Femur (tissue), 1 donor: ENCODE measurements around the gene ATP6V0E1.
"Not testable (repeated sequence)": the region's sequence is repeated elsewhere in the genome, so short reads cannot be mapped to it uniquely, and the experiment has no call there.

ENCODE experiments used
- DNase-seq: peaks from one replicate; pipeline ENCODE4 v3.0.0-alpha.2; 2017

The ATP6V0E1 gene

DNA sequence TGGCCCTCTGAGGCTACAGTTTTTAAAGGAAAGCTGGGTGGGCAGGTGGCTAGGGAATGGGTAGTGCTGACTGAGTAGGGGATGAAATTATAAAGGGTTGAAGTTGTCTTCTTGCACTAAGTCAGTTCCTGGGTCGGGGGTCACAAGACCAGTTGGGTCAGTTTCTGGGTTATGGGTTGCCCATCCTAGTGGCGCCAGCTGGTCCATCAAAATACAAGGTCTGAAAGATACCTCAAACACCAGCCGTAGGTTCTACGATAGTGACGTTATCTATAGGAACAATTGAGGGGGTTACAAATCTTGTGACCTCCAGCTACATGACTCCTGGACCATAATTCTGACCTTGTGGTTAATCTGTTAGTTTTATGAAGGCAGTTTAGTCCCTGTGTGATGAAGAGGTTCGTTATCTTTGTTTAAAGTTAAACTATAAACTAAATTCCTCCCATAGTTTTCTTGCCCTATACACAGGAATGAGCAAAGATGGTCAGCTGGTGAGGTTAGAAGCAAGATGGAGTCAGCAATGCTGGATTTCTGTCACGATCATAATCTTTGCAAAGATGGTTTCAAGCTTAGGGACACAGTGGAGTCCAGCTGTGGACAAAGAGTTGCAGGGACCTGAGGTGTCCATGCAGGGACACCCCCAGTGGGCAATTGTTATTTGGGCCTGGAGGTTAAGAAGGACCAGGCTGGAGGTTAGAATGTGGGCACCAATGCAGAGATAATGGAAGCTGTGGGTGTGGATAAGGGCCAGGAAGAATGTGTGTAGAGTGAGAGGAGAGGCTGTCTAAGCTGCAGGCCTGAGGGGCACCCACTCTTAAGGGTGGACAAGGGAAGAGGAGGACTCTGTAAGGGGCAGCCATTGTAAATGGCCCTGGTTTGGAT is 58.6 kb downstream of the ATP6V0E1 start:
- no peak for DNase-seq

DNA sequence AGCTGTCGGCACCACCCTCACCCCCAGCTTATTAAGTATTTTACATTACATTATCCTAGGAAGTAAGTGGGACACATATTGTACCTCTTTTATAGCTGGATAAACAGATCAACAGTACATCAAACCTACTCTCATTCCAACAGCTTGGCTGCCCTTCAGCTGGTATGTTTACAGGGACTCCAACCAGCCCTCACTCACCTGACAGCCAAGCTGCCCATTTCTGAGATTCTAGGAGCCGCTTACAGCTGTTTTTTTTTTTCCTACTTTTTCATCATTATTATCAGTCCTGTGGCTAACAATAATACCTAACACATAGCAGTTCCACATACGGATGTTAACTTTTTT is 59.2 kb downstream of the ATP6V0E1 start:
- DNase-seq, result no peak

DNA sequence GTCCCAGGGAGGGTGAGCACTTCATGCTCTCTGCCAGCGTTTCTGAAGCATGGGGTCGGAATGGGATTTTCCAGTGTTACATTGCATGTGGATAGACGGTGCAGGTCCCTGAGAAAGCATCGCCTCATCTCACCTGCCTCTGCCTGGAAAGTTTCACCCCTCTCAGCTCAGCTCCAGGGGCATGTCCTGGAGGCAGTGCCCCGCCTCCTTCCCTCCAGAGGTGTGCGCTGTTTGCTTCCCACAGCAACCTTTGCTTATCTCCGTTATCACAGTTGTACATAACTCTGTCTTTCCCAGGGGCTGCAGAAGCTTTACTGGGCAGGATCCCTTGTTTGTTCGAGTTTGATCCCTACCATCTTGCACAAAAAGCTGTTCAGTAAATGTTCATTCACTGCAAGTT is 61.9 kb downstream of the ATP6V0E1 start:
- DNase-seq, result no peak

DNA sequence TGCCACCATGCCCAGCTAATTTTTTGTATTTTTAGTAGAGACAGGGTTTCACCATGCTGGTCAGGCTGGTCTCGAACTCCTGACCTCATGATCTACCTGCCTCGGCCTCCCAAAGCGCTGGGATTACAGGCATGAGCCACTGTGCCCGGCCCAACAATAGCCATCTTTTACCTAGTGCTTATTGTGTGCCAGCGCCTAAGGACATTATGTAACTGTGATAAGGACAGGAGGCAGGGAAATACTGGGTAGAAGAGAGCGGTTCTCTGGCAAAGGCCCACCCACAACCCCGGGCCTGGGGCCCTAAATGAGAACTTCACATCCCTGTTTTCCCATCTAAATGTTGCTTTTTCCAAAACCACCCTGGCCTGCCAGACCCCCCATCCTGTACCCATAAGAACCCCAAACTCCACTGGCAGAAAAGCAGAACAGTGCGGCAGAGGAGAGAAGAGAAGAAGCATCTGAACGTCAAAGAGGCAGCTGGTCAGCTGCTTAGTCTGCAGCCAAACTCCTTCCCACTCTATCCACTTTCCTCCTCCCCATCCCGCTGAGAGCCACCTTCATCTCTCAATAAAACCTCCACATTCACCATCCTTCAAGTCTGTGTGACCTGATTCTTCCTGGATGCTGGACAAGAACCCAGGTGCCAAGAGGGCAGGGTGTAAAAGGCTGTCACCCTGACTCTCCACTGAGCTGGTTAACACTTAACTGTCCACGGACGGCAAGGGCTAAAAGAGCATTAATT is 63.7 kb downstream of the ATP6V0E1 start:
- DNase-seq, result not testable (repeated sequence)

DNA sequence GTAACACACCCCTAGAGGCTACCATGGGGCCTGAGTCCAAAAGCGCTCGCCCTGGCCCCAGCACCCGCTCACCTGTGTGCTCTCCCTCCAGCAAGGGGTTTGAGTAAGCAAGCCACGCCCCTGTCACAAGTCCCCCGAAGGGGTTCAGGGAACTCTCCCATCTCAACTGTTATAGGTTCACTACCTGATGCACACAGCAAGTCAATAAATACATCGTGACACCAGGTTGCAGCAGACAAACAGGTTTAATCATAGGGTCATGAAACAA is 64.2 kb downstream of the ATP6V0E1 start:
- no peak for DNase-seq

DNA sequence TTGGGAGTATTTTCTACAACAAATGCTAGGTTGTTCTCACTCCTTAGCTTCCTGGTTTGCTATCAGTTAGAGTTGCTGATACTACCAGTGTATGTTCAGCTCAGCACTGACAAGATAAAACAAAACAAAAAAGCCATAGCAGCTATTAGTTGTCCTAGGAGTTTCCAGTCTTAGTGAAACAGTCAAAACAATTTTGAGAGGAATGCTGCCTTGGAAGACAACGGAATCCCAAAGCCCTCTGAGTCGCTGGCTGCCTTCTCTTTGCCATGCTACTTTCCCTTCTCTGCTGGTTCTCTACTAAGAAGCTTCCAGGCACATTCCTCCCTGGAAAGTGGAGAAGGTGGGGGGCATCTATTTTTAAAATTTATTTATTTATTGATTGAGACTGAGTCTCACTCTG is 67.2 kb downstream of the ATP6V0E1 start:
- DNase-seq, result no peak

DNA sequence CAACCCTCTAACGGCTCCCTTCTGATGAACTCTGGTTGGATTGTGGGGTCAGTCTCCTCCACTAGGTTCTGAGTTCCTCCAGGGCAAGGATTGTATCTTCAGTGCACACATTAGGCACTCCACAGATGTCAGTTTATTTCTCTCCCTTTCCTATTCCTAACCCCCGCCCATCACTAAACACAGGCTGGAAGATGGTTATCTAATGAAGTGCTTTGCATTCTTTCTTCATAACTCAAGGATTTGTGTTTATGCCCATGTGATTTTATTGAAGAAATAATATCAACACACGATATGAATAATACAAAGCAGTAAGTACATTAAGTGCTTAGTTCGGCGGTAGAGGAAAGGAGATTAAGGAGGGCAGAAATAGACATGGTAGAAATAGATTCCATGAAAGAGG is 68.2 kb downstream of the ATP6V0E1 start:
- DNase-seq, result no peak

DNA sequence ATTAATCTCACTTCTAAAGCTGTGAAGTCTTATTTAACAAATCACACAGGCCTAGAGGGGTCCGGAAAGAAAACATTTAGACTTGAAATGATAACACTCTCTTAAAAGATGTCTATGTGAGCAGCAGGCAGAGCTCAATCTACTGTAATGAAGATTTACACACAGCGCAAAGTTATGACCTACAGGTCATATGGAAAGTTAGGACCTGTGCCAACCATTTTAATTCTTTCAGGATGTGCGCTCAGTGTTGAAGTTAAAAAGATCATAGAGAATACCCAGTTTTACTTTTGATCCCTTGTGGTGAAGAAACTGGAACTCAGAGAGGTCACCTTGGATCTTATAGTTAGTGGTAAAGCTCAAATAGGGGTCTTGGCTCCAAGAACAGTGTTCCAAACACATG is 69.5 kb downstream of the ATP6V0E1 start:
- no peak for DNase-seq

DNA sequence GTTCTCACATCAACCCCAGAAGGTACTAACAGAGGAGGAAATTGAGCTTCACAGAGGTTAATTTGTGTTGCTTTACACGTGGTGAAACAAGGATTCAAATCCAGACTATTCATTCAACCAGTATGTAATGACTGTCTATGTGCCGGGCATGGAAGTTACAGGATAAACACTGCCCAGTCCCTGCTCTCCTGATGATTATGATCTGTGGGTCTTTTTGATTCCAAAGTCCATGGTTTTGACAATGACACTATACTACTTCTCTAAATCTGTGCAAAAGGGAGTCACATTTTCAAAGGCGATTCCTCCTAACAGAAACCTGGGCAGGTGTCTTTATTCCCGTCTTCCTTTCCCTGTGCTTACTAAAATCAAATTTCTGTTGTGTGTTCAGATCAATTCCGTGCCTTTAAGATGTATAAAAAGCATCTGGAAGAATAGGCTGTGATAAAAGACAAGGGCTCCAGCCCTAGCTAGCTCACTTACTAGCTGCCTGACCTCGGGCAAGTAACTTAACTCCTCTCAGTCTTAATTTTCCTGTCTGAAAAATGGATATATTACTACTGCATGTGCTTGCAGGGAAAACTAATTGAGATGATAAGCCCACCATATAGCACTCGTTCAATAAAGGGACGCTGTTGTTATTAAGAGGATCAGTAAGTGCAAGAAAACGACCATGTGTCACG is 71.6 kb downstream of the ATP6V0E1 start:
- DNase-seq, result no peak

DNA sequence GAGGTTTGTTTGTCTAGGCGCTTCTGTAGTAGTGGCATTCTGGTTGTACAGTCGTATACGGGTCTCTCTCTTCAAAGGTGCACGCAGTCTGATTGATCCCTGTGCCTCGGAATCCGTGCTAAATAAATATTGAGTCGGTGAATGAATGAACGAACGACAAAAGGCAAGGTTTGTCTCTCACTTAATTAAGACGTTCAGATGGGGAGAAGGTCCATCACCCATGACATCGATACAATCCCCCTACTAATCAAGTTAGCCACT is 72.1 kb downstream of the ATP6V0E1 start:
- no peak for DNase-seq

DNA sequence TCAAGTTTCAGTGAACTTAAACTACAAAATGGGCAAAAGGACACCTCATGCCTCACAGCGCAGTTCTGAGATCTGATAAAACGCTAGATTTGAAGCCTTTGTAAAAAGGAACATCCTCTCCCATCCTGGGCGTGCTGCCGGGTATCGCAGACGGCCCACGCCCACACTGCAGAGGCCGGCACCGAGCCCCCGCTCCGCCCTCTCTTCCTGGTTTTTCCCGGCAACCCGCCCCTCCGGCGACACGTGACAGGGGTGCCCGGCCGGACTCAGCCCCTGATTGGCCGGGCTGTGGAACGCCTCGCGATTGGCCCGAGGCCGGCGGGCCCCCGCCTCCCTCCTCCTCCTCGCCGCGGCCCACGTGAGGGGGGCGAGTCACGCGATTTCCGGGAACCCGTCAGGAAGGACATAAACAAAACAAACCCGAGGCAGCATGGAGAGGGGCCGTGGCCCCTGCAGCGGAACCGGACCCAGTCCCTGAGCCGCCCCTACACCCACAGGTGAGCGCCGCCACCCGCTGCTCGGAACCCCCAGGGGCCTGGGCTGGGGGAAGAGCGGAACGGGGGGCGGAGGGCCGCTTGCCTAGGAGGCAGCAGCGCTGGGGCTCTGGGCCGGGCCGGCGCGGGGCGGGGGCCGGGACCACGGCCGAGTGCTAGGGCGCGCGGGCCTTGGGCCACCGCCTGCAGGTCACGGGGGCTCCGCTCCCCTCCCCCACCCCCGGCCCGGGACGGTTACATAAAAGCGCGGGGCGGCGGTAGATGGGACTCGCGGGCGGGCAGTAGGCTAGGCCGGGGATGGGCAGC is 72.6 kb downstream of the ATP6V0E1 start, which contains the start of gene CREBRF:
CREBRF (plus strand) TSS at position 370 of the 800 bp plus-strand sequence. CDS start 24,424 bp downstream, outside the sequence.
- DNase-seq, result peak; percentile 99

DNA sequence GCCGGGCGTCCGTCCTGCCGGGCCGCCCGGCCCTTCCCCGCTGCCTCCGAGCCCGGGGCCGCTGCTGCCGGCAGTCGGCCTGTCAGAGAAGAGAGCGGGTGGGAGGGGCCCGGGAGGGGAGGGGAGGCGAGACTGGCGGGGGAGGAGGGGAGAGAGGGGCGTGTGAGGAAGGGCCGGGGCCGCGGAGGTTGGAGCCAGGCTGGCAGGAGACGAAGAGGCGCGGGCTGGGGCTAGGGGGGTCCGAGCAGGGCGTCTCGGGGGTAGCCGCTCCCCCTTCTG is 73.2 kb downstream of the ATP6V0E1 start:
- DNase-seq, result no peak

DNA sequence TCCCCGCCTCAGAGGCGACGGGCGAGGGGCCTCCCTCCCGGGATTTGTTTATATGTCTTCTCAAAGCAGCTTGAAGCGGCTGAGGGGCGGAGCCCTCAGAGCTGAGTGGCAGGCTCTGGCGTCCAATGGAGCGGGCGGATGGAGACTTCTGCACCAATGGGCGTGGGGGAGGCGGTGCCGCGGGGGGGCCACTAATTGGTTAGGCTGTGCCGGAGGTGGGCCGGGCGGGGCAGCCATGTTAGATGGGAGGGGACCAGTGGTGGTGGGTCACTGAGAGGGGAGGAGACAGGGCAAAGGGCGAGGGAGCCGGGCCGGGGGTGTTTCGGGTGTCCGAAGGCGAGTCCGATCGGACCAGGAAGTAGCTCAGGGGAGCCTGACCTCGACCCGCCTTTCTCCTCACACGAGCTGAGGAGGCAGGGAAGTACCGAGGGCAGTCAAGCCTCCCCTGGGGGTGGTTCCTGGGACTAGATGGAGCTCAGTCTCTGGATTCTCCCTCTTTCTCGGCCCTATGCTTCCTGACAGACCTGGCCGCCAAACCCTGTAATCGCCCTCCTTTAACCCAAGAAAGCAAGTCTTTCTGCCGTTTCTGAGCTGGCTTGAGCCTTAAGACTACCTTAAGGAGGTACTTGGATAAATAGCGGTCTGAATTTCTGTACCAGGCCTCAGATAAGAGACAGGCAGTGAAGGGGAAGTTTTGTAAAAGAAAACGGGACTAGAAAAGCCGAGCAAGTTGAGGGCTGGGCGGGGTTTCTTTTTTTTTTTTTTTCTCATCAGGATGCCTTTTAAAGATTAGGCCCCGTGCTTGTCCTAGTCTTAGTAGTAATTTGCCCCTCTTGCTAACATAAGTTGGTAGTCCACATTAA is 73.7 kb downstream of the ATP6V0E1 start:
- DNase-seq, result peak; percentile 99

DNA sequence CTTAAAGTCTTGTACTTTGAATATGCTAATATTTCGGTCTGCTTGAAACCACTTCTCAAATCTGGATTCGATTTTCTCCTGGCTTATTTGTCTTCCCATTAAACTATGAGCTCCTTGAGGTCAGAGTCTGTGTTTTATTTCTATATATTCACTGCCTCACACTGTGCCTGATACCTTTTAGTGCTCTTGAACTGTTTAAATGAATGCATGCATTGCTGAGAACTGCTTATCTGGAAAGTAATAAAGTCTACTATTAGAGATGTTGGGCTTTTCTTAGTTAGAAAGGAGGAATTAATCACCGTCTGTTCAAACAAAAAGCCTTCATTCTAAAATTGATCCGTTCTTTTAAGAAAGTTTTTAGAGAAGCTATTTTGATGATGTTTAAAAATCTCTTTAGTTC is 78.6 kb downstream of the ATP6V0E1 start:
- DNase-seq, result no peak

DNA sequence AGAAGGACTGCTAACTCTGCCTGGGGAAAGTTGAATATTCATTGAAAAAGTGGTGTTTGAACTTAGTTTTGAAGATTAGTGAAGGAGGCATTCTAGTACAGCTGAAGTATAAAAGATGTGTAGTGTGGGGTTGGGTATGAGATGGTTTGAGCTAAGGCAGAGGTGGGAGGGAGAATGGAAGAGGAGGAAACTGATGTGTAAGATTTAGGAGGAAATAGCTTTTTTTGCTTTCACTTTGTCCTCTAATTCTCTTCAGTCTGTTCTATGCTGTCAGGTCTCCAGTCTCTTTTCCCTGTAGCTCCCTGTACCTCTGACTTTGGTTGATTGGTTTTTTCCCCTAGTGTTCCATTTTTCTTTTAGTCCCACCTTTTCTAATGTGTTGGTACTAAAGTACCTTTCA is 81.6 kb downstream of the ATP6V0E1 start:
- no peak for DNase-seq

DNA sequence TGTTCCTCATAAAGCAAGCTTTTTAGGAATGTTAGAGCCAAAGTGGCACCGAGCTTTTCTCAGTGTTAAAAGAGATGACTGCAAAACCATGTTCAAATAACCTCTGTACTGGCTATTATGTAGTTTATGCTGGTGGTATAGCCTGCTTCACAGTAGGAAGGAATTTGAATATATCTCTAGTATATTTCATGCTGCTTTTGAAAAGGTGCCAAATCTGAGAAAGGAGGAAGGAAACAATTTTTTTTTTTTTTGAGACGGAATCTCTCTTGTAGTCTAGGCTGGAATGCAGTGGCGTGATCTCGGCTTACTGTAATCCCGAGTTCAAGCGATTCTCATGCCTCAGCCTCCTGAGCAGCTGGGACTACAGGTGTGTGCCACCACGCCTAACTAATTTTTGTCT is 86.1 kb downstream of the ATP6V0E1 start:
- DNase-seq, result no peak

DNA sequence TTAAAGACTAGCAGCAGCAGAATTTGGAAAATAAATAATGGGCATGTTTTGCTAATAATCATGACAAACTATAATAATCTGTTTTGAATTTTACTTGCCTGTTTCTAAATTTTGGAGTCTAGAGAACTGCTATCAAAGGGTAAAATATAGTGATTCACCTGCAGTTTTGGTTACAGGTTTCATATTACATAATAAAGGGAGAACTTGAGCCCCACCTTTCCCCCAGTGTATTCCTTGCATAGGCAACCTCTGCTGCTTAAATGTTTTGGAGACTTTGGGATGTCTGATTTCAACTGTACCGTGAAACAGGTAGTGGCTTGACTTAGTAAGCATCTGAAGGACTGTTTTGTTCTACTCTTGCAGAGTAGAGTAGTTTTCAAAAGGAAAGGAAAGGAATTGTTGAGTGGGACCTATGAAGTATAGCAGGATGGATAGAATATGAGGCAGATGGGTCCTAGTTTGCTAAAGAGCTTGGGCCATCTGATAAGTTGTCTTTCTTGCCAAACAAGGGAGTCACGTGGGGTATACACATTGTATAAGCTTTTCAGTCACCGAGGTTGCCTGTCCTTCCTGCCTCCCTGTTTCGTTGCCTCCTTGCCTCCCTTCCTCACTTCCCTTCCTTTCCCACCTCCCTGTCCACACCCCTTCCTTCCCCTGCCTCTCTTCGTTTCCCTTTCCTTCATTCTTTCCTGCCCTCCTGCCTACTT is 91.7 kb downstream of the ATP6V0E1 start:
- DNase-seq, result no peak

DNA sequence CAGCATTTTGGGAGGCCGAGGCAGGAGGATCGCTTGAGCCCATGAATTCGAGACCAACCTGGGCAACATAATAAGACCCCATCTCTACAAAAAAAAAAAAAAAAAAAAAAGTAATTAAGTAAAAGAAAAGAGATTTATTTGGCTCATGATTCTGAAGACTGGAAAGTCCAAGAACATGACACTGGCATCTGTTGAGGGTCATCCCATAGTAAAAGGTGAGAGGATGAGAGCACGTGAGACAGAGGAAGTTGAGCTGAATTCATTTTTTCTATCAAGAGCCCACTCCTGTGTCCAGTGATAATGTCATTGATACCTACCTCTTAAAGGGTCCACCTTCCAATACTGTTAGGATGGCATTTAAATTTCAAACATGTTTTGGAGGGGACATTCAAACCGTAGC is 92.4 kb downstream of the ATP6V0E1 start:
- no peak for DNase-seq

DNA sequence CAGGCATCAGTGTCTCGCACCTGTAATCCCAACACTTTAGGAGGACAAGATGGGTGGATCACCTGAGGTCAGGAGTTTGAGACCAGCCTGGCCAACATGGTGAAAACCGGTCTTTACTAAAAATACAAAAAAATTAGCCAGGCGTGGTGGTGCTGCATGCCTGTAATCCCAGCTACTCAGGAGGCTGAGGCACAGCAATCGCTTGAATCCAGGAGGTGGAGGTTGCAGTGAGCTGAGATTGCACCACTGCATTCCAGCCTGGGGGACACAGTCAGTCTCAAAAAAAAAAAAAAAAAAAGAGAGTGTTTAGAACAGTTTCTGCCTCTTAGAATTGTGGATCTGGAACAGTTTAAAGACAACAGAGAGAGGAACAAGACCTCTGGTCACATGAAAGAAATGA is 92.9 kb downstream of the ATP6V0E1 start:
- not testable (repeated sequence) for DNase-seq

DNA sequence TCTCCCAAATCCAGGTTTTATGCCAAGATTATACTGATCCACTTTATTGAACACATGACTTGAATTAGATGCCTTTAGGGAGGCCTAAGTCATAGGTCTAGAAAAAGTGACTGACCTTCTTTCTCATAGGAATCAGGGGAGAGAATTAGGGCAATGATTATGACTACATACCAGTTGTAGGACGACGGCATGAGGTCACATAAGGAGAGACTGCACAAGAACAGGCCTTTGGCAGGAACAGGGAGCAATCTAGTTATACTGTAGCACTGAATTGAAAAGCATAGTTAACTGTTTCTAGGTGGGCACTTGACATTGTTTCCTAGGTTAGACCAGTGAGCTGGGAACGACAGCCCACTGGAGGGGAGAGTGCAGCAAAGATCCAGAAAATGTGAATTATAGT is 95.3 kb downstream of the ATP6V0E1 start:
- DNase-seq, result no peak
